Vagina (tissue), 2 donors: ENCODE measurements around the gene TNK1. TPM values are rescaled to one million over a fixed set of nuclear protein-coding genes. Genes with fewer than 3 reads are reported as not detected.

Source experiments
- DNase-seq, 2 donors: peaks; one replicate each; pipeline ENCODE4 v3.0.0-alpha.2; 2017; ENCODE audit errors: extremely low spot score in 2 of 2
- H3K27ac ChIP-seq: fragments of 200-600 bp; sonication (generic); one replicate; pipeline ENCODE4 v1.5.1; 2019
- H3K27me3 ChIP-seq: fragments of 200-600 bp; sonication (generic); one replicate; pipeline ENCODE4 v1.5.1; 2019
- H3K36me3 ChIP-seq, 2 donors: fragments of 200-600 bp; sonication (generic); one replicate each; pipeline ENCODE4 v1.5.1; 2017 to 2019
- H3K4me1 ChIP-seq: fragments of 200-600 bp; sonication (generic); one replicate; pipeline ENCODE4 v1.5.1; 2019
- H3K4me3 ChIP-seq, 2 donors: fragments of 200-600 bp; sonication (generic); 1 replicate in 1 of 2; 2 replicates in 1 of 2; pipeline ENCODE4 v1.5.1; 2016 to 2019
- H3K9me3 ChIP-seq: fragments of 200-600 bp; sonication (generic); one replicate; pipeline ENCODE4 v1.5.1; 2019
- CTCF ChIP-seq, 3 experiments: fragments of 450-650 bp in 2 of 3; fragments of 200-600 bp in 1 of 3; sonication (generic) in 1 of 3; IDR thresholded peaks; one replicate each; pipeline ENCODE4 v1.5.1; 2017 to 2019; ENCODE audit warnings: antibody characterized with exemption in 3 of 3, mild to moderate bottlenecking in 2 of 3, moderate library complexity in 2 of 3
- POLR2A ChIP-seq, 2 donors: fragments of 450-650 bp; IDR thresholded peaks; one replicate each; pipeline ENCODE4 v1.6.1; 2017; ENCODE audit warnings: antibody characterized with exemption in 2 of 2, mild to moderate bottlenecking in 2 of 2, moderate library complexity in 2 of 2
- POLR2AphosphoS5 ChIP-seq, 2 donors: sonication (generic); formaldehyde crosslinking; IDR thresholded peaks; one replicate each; pipeline ENCODE4 v1.9.0; 2017; ENCODE audit warnings: antibody characterized with exemption in 2 of 2, mild to moderate bottlenecking in 2 of 2, low read depth in 1 of 2; ENCODE audit not compliant: insufficient read depth in 1 of 2
- intact Hi-C: fragments of 100-400 bp; cut with DNase I; formaldehyde crosslinking; loops from one replicate; pipeline ENCODE4 v1.15.1; 2023
- total RNA-seq: library from RNA; depleted of rRNA; stranded (reverse); fragments of >200 nt; gene quantifications from one replicate; pipeline ENCODE4 v1.2.3, GENCODE V29; 2016

Gene TNK1
- total RNA-seq, 1 donor from 2014 or later = 10.1 TPM

- Histone ChIP-seq H3K27ac (no peak within 1 kb of the TSS), H3K4me3 (no peak within 1 kb of the TSS), H3K4me1 (peaks cover 30% of the 10 kb centered on the region), H3K9me3 (no peaks in the 10 kb centered on the region), H3K36me3 (peaks cover 0 to 16% of the 10 kb centered on the region in 2 donors), H3K27me3 (no peaks in the 10 kb centered on the region)
- DNase-seq = no peak
- intact Hi-C loops = loop anchor here (5.0 kb wide), 1 partner anchor 55 kb away; the partner anchor contains the start of gene KCTD11
- TF ChIP-seq POLR2AphosphoS5 (IDR thresholded peaks at IDR 0.05; ENCODE audit: insufficient read depth in 1 of 2, low read depth in 1 of 2) (no peak), POLR2A (IDR thresholded peaks at IDR 0.05) (no peak), CTCF (IDR thresholded peaks at IDR 0.05) (no peak)
Observed at GRCh38 chr17:7407485-7408251, 26.8 kb downstream of the TNK1 start, which contains the start of gene NLGN2. NLGN2 (plus strand) TSS chr17:7407845; CDS start chr17:7408256, 411 bp downstream.

DNA sequence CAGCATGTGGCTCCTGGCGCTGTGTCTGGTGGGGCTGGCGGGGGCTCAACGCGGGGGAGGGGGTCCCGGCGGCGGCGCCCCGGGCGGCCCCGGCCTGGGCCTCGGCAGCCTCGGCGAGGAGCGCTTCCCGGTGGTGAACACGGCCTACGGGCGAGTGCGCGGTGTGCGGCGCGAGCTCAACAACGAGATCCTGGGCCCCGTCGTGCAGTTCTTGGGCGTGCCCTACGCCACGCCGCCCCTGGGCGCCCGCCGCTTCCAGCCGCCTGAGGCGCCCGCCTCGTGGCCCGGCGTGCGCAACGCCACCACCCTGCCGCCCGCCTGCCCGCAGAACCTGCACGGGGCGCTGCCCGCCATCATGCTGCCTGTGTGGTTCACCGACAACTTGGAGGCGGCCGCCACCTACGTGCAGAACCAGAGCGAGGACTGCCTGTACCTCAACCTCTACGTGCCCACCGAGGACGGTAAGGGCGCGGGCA is 27.4 kb downstream of the TNK1 start:
- TF ChIP-seq CTCF (IDR thresholded peaks at IDR 0.05) (no peak), POLR2AphosphoS5 (IDR thresholded peaks at IDR 0.05; ENCODE audit: insufficient read depth in 1 of 2, low read depth in 1 of 2) (no peak), POLR2A (IDR thresholded peaks at IDR 0.05) (no peak)
- H3K27me3 ChIP-seq = no peaks in the 10 kb centered on the region
- intact Hi-C loops = loop anchor here (5.0 kb wide), 1 partner anchor 56 kb away; the partner anchor contains the start of gene KCTD11

GRCh38 chr17:7408863-7409262 is 28.0 kb downstream of the TNK1 start:
- no peak for DNase-seq
- no peak for TF ChIP-seq CTCF (IDR thresholded peaks at IDR 0.05)
- no peak for TF ChIP-seq POLR2A (IDR thresholded peaks at IDR 0.05)
- TF ChIP-seq POLR2AphosphoS5 (IDR thresholded peaks at IDR 0.05; ENCODE audit: insufficient read depth in 1 of 2, low read depth in 1 of 2) = no peak
- intact Hi-C loops = loop anchor here (5.0 kb wide), 1 partner anchor 57 kb away; the partner anchor contains the start of gene KCTD11

More for the DNA sequence above, 27.4 kb downstream of the TNK1 start:
- Histone ChIP-seq H3K9me3 (no peaks in the 10 kb centered on the region), H3K36me3 (peaks cover 0 to 16% of the 10 kb centered on the region in 2 donors), H3K4me3 (no peak overlapping the region), H3K4me1 (peaks cover 29% of the 10 kb centered on the region), H3K27ac (no peak overlapping the region)
- no peak for DNase-seq

DNA sequence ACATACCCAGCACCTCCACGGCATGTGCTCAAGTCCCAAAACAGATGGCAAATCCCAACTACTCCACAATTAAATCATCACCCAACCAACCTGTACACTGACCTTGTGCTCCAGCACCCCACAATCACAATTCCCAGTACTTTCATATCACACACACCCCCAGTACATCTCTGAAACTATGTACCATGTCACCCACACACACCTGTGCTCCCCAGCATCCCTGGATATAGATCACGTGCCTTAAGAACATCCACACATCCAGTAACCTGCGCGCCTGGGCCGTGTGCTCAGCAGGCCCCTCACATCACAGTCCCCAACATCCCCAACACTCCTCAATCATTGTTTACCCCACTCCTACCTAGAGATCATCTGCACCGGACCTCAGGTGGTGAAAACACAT is 28.8 kb downstream of the TNK1 start:
- Histone ChIP-seq H3K4me1 (peaks cover 33% of the 10 kb centered on the region), H3K9me3 (no peaks in the 10 kb centered on the region), H3K27me3 (no peaks in the 10 kb centered on the region), H3K4me3 (no peak overlapping the region), H3K36me3 (peaks cover 0 to 18% of the 10 kb centered on the region in 2 donors), H3K27ac (no peak overlapping the region)
- intact Hi-C loops = loop anchor here (5.0 kb wide), 1 partner anchor 57 kb away; the partner anchor contains the start of gene KCTD11
- DNase-seq = no peak
- TF ChIP-seq CTCF (IDR thresholded peaks at IDR 0.05) (no peak), POLR2AphosphoS5 (IDR thresholded peaks at IDR 0.05; ENCODE audit: insufficient read depth in 1 of 2, low read depth in 1 of 2) (no peak), POLR2A (IDR thresholded peaks at IDR 0.05) (no peak)

More at GRCh38 chr17:7408863-7409262, 28.0 kb downstream of the TNK1 start:
- peaks cover 33% of the 10 kb centered on the region for H3K4me1 ChIP-seq
- H3K27me3 ChIP-seq = no peaks in the 10 kb centered on the region
- no peak overlapping the region for H3K4me3 ChIP-seq
- H3K9me3 ChIP-seq = no peaks in the 10 kb centered on the region
- H3K27ac ChIP-seq = no peak overlapping the region
- peaks cover 0 to 16% of the 10 kb centered on the region in 2 donors for H3K36me3 ChIP-seq
